Memory B cell (primary cell): ENCODE data around the gene MED12L.

ENCODE experiments used
- ATAC-seq: fragments of 150-1000 bp; cut with Tn5 transposase; 2 replicates; pipeline ENCODE4 v1.10.0; 2021; ENCODE audit warnings: low read depth, mild to moderate bottlenecking, moderate library complexity
- DNase-seq, 2 donors: peaks; one replicate each; pipeline ENCODE4 v3.0.0; 2022; ENCODE audit warnings: low spot score in 2 of 2
- H3K27ac Mint-ChIP-seq: one replicate; pipeline ENCODE4 v1.8.0; 2022; ENCODE audit warnings: mild to moderate bottlenecking, moderate library complexity, mixed read lengths
- H3K27me3 Mint-ChIP-seq: one replicate; pipeline ENCODE4 v1.8.0; 2022; ENCODE audit warnings: mixed read lengths
- H3K36me3 Mint-ChIP-seq: one replicate; pipeline ENCODE4 v1.8.0; 2022; ENCODE audit warnings: mild to moderate bottlenecking, mixed read lengths
- H3K4me1 Mint-ChIP-seq: one replicate; pipeline ENCODE4 v1.8.0; 2022; ENCODE audit warnings: mixed read lengths
- H3K4me3 Mint-ChIP-seq: one replicate; pipeline ENCODE4 v1.8.0; 2022; ENCODE audit warnings: mild to moderate bottlenecking, moderate library complexity, mixed read lengths
- H3K9me3 Mint-ChIP-seq: one replicate; pipeline ENCODE4 v1.8.0; 2022; ENCODE audit warnings: mixed read lengths

Gene MED12L

GRCh38 chr3:151196434-151196833 is 111.0 kb downstream of the MED12L start:
- DNase-seq (no peak), ATAC-seq (no peak)
- H3K4me1 Mint-ChIP-seq, result no peaks in the 10 kb centered on the region
- H3K36me3 Mint-ChIP-seq, result no peaks in the 10 kb centered on the region
- no peaks in the 10 kb centered on the region for H3K9me3 Mint-ChIP-seq
- H3K27me3 Mint-ChIP-seq, result peaks cover 2% of the 10 kb centered on the region
- H3K4me3 Mint-ChIP-seq, result no peak overlapping the region
- H3K27ac Mint-ChIP-seq, result no peak overlapping the region

GRCh38 chr3:151197228-151197627 is 111.8 kb downstream of the MED12L start:
- Mint-ChIP-seq H3K36me3 (no peaks in the 10 kb centered on the region), H3K4me3 (no peak overlapping the region), H3K4me1 (no peaks in the 10 kb centered on the region), H3K27ac (no peak overlapping the region), H3K9me3 (no peaks in the 10 kb centered on the region), H3K27me3 (peaks cover 2% of the 10 kb centered on the region)
- ATAC-seq (no peak), DNase-seq (no peak)

GRCh38 chr3:151197981-151198767 is 112.7 kb downstream of the MED12L start:
- Mint-ChIP-seq H3K36me3 (no peaks in the 10 kb centered on the region), H3K27me3 (peaks cover 2% of the 10 kb centered on the region), H3K9me3 (no peaks in the 10 kb centered on the region), H3K4me3 (no peak overlapping the region), H3K4me1 (no peaks in the 10 kb centered on the region), H3K27ac (no peak overlapping the region)
- no peak for DNase-seq
- no peak for ATAC-seq

GRCh38 chr3:151198849-151199248 is 113.4 kb downstream of the MED12L start:
- H3K4me3 Mint-ChIP-seq, result no peak overlapping the region
- no peaks in the 10 kb centered on the region for H3K36me3 Mint-ChIP-seq
- no peaks in the 10 kb centered on the region for H3K9me3 Mint-ChIP-seq
- no peak for DNase-seq
- ATAC-seq, result no peak
- H3K27me3 Mint-ChIP-seq, result peaks cover 2% of the 10 kb centered on the region
- no peaks in the 10 kb centered on the region for H3K4me1 Mint-ChIP-seq
- H3K27ac Mint-ChIP-seq, result no peak overlapping the region

GRCh38 chr3:151199554-151200438 is 114.3 kb downstream of the MED12L start:
- H3K27ac Mint-ChIP-seq, result no peak overlapping the region
- H3K4me3 Mint-ChIP-seq, result no peak overlapping the region
- no peak for ATAC-seq
- DNase-seq, result no peak
- no peaks in the 10 kb centered on the region for H3K27me3 Mint-ChIP-seq
- peaks cover 2% of the 10 kb centered on the region for H3K4me1 Mint-ChIP-seq
- no peaks in the 10 kb centered on the region for H3K36me3 Mint-ChIP-seq
- no peaks in the 10 kb centered on the region for H3K9me3 Mint-ChIP-seq

GRCh38 chr3:151200586-151200985 is 115.1 kb downstream of the MED12L start:
- Mint-ChIP-seq H3K4me1 (peaks cover 2% of the 10 kb centered on the region), H3K27me3 (no peaks in the 10 kb centered on the region), H3K27ac (no peak overlapping the region), H3K9me3 (no peaks in the 10 kb centered on the region), H3K36me3 (no peaks in the 10 kb centered on the region), H3K4me3 (no peak overlapping the region)
- no peak for ATAC-seq
- DNase-seq, result no peak

GRCh38 chr3:151201051-151201730 is 115.7 kb downstream of the MED12L start:
- Mint-ChIP-seq H3K27me3 (peaks cover 2% of the 10 kb centered on the region), H3K9me3 (no peaks in the 10 kb centered on the region), H3K27ac (no peak overlapping the region), H3K36me3 (no peaks in the 10 kb centered on the region), H3K4me3 (no peak overlapping the region), H3K4me1 (peaks cover 2% of the 10 kb centered on the region)
- ATAC-seq (no peak), DNase-seq (no peak)

GRCh38 chr3:151203051-151203420 is 117.6 kb downstream of the MED12L start, which contains the start of gene GPR171:
Gene GPR171, minus strand, starts transcription at chr3:151203216. Its CDS starts 3,830 bp downstream, at chr3:151199386.
- no peaks in the 10 kb centered on the region for H3K9me3 Mint-ChIP-seq
- H3K36me3 Mint-ChIP-seq, result no peaks in the 10 kb centered on the region
- peaks cover 2% of the 10 kb centered on the region for H3K27me3 Mint-ChIP-seq
- H3K4me3 Mint-ChIP-seq, result no peak within 1 kb of the TSS
- peaks cover 2% of the 10 kb centered on the region for H3K4me1 Mint-ChIP-seq
- DNase-seq (no peak), ATAC-seq (no peak)
- no peak within 1 kb of the TSS for H3K27ac Mint-ChIP-seq

GRCh38 chr3:151204530-151205402 is 119.3 kb downstream of the MED12L start:
- no peak overlapping the region for H3K4me3 Mint-ChIP-seq
- ATAC-seq, result no peak
- H3K4me1 Mint-ChIP-seq, result peaks cover 2% of the 10 kb centered on the region

GRCh38 chr3:151205482-151205881 is 120.0 kb downstream of the MED12L start:
- H3K4me3 Mint-ChIP-seq, result no peak overlapping the region
- peaks cover 4% of the 10 kb centered on the region for H3K27me3 Mint-ChIP-seq
- DNase-seq (no peak), ATAC-seq (no peak)
- H3K27ac Mint-ChIP-seq, result no peak overlapping the region
- H3K9me3 Mint-ChIP-seq, result no peaks in the 10 kb centered on the region
- no peaks in the 10 kb centered on the region for H3K36me3 Mint-ChIP-seq
- peaks cover 2% of the 10 kb centered on the region for H3K4me1 Mint-ChIP-seq

More at GRCh38 chr3:151204530-151205402, 119.3 kb downstream of the MED12L start:
- no peak overlapping the region for H3K27ac Mint-ChIP-seq
- H3K9me3 Mint-ChIP-seq, result no peaks in the 10 kb centered on the region
- no peak for DNase-seq
- H3K36me3 Mint-ChIP-seq, result no peaks in the 10 kb centered on the region
- peaks cover 4% of the 10 kb centered on the region for H3K27me3 Mint-ChIP-seq

- Mint-ChIP-seq H3K27ac (no peak overlapping the region), H3K4me3 (no peak overlapping the region), H3K9me3 (no peaks in the 10 kb centered on the region), H3K27me3 (peaks cover 4% of the 10 kb centered on the region), H3K4me1 (peaks cover 2% of the 10 kb centered on the region), H3K36me3 (no peaks in the 10 kb centered on the region)
- ATAC-seq, result no peak
- no peak for DNase-seq
Observed at GRCh38 chr3:151206201-151206600, 120.7 kb downstream of the MED12L start.

GRCh38 chr3:151209654-151210053 is 124.2 kb downstream of the MED12L start:
- Mint-ChIP-seq H3K36me3 (no peaks in the 10 kb centered on the region), H3K27me3 (peaks cover 4% of the 10 kb centered on the region), H3K4me3 (no peak overlapping the region), H3K4me1 (no peaks in the 10 kb centered on the region), H3K9me3 (no peaks in the 10 kb centered on the region), H3K27ac (no peak overlapping the region)
- no peak for DNase-seq
- no peak for ATAC-seq

- Mint-ChIP-seq H3K27me3 (peaks cover 3% of the 10 kb centered on the region), H3K36me3 (no peaks in the 10 kb centered on the region), H3K27ac (no peak overlapping the region), H3K4me1 (no peaks in the 10 kb centered on the region), H3K9me3 (no peaks in the 10 kb centered on the region), H3K4me3 (no peak overlapping the region)
- DNase-seq (no peak), ATAC-seq (no peak)
Observed at GRCh38 chr3:151210676-151211381, 125.4 kb downstream of the MED12L start.
